IPS-18a (cell line): ENCODE results near the gene CHD9.
"Not testable (repeated sequence)": the region's sequence is repeated elsewhere in the genome, so short reads cannot be mapped to it uniquely, and the experiment has no call there.

ENCODE experiments used
- H3K27ac ChIP-seq: one replicate; pipeline ENCODE4 v1.5.1; 2013; ENCODE audit warnings: low read length
- H3K27me3 ChIP-seq: one replicate; pipeline ENCODE4 v1.6.1; 2013; ENCODE audit warnings: mild to moderate bottlenecking, low read length; ENCODE audit not compliant: control insufficient read depth, insufficient read depth
- H3K36me3 ChIP-seq: one replicate; pipeline ENCODE4 v1.6.1; 2013; ENCODE audit warnings: low read depth, low read length; ENCODE audit not compliant: control insufficient read depth
- H3K4me1 ChIP-seq: one replicate; pipeline ENCODE4 v1.6.1; 2013; ENCODE audit warnings: low read depth, low read length; ENCODE audit not compliant: control insufficient read depth
- H3K4me3 ChIP-seq: one replicate; pipeline ENCODE4 v1.5.1; 2013; ENCODE audit warnings: low read length
- H3K9ac ChIP-seq: one replicate; pipeline ENCODE4 v1.6.1; 2013; ENCODE audit warnings: mild to moderate bottlenecking, low read length, moderate library complexity
- H3K9me3 ChIP-seq: one replicate; pipeline ENCODE4 v1.6.1; 2013; ENCODE audit warnings: low read depth, low read length; ENCODE audit not compliant: control insufficient read depth

Gene CHD9

DNA sequence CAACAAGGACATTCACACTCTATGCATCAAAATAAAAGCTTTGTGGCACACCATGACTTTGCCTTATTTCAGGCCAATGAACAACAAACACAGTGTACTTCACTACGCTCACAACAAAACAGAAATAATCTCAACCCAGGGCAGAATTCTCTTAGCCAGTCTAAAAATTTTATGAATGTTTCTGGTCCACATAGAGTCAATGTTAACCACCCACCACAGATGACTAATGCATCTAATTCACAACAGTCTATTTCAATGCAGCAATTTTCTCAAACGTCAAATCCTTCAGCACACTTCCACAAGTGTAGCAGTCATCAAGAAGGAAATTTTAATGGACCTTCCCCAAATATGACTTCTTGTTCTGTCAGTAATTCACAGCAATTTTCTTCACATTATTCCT, 101.7 kb downstream of the CHD9 start:
- no peak overlapping the region for H3K27ac ChIP-seq
- H3K9me3 ChIP-seq, result no peaks in the 10 kb centered on the region
- H3K9ac ChIP-seq, result no peak overlapping the region
- peaks cover 16% of the 10 kb centered on the region for H3K36me3 ChIP-seq
- no peak overlapping the region for H3K4me3 ChIP-seq
- no peaks in the 10 kb centered on the region for H3K27me3 ChIP-seq
- H3K4me1 ChIP-seq, result peaks cover 8% of the 10 kb centered on the region

DNA sequence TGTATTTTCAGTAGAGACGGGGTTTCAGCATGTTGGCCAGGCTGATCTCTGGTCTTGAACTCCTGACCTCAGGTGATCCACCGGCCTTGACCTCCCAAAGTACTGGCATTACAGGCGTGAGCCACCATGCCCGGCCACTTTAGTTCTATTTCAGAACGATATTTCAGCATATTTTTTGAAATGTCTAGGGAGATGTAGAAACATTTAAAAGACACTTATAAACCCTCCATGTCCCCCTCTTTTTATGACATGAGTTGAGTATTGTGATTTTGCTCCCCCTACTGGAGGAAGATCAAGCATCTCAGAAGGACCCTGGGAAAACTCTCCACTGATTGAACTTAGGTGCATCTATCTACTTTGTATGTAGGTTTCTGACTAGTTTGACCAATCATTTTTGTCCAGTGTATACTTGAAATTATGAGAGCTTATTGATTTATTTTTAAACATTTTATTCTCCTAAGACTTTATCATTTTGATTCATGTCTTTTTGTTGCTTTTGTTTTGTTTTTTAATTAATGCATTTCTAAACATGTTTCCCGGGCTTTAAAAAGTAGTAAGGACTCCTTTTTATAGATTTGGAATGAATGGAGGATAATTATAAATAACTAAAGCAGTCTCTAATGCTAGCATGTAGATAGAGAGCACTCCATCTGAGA, 105.1 kb downstream of the CHD9 start:
- no peak overlapping the region for H3K27ac ChIP-seq
- peaks cover 3% of the 10 kb centered on the region for H3K4me1 ChIP-seq
- H3K4me3 ChIP-seq, result no peak overlapping the region
- H3K9me3 ChIP-seq, result no peaks in the 10 kb centered on the region
- peaks cover 16% of the 10 kb centered on the region for H3K36me3 ChIP-seq
- H3K27me3 ChIP-seq, result no peaks in the 10 kb centered on the region
- H3K9ac ChIP-seq, result no peak overlapping the region

DNA sequence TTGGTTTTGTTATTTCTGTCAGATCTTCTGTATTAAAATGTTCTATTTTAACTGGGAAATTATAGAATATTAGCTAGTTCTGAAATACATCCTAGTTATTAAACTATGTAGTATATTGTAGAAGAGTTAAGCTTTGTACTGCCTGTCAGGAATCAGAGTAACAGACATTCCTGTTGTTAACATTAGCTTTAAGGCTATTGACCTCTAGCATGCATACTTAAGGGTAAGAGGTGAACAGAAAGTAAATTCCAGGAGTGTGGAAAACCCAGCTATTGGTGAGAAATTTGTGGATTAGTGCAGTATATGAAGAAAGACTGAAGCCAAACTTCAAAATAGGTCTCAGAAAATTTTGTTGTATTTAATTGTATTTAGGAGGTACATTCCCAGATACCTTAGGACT, 111.3 kb downstream of the CHD9 start:
- no peak overlapping the region for H3K4me3 ChIP-seq
- no peaks in the 10 kb centered on the region for H3K9me3 ChIP-seq
- H3K9ac ChIP-seq, result no peak overlapping the region
- no peaks in the 10 kb centered on the region for H3K27me3 ChIP-seq
- no peak overlapping the region for H3K27ac ChIP-seq
- H3K4me1 ChIP-seq, result no peaks in the 10 kb centered on the region
- no peaks in the 10 kb centered on the region for H3K36me3 ChIP-seq

DNA sequence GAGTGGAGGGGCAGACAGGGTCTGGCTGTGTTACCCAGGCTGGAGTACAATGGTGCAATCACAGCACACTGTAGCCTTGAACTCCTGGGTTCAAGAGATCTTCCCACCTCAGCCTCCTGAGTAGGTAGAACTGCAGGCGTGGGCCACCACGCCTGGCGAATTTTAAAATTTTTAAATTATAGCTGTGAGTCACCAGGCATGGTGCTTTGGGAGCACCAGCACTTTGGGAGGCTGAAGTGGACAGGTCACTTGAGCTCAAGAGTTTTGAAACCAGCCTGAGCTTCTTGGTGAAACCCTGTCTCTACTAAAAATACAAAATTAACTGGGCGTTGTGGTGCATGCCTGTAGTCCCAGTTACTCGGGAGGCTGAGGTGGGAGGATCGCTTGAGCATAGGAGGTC, 114.0 kb downstream of the CHD9 start:
- H3K9ac ChIP-seq, result no peak overlapping the region
- no peaks in the 10 kb centered on the region for H3K9me3 ChIP-seq

DNA sequence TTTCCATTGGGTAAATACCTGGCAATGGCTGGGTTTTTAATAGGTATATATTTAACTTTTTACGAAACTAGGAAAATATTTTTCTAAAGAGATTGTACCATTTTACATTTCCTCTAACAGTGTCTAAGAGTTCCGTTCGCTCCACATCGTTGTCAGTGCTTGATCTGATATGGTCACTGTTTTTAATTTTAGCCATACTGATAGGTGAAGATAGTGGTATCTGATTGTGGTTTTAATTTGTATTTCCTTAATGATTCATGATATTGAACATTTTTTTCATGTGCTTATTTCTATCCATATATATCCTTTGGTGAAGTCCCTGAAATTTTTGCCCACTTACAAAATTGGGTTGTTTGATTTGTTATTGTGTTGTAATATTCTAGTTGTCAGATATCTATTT, 117.7 kb downstream of the CHD9 start:
- H3K9me3 ChIP-seq, result no peaks in the 10 kb centered on the region
- no peak overlapping the region for H3K9ac ChIP-seq
- H3K4me3 ChIP-seq, result no peak overlapping the region
- no peak overlapping the region for H3K27ac ChIP-seq
- H3K27me3 ChIP-seq, result no peaks in the 10 kb centered on the region
- H3K4me1 ChIP-seq, result no peaks in the 10 kb centered on the region
- H3K36me3 ChIP-seq, result no peaks in the 10 kb centered on the region

More for the DNA sequence above, 114.0 kb downstream of the CHD9 start:
- no peak overlapping the region for H3K27ac ChIP-seq
- no peaks in the 10 kb centered on the region for H3K36me3 ChIP-seq
- H3K4me3 ChIP-seq, result no peak overlapping the region
- H3K4me1 ChIP-seq, result no peaks in the 10 kb centered on the region
- H3K27me3 ChIP-seq, result no peaks in the 10 kb centered on the region

DNA sequence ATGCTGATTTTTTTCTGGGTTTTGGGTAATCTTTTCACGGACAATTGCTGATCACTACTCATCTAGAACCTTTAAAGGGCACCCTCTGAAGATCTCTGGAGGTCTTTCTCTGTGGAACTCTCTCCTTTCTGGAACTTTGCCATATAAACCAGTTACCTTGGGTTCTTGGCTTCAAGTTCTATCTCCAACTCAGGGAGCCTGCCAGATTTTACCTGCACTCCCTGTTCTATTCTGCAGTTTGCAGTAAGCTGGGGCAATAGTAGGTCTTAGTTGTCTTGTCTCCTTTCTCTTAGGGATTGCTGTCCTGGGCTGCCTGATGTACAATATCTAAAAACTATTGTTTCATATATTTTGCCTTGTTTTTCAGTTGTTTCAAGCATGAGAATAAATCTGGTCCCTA, 120.3 kb downstream of the CHD9 start:
- no peaks in the 10 kb centered on the region for H3K4me1 ChIP-seq
- H3K9ac ChIP-seq, result no peak overlapping the region
- H3K27me3 ChIP-seq, result no peaks in the 10 kb centered on the region
- no peak overlapping the region for H3K27ac ChIP-seq
- H3K36me3 ChIP-seq, result no peaks in the 10 kb centered on the region
- no peak overlapping the region for H3K4me3 ChIP-seq
- no peaks in the 10 kb centered on the region for H3K9me3 ChIP-seq

DNA sequence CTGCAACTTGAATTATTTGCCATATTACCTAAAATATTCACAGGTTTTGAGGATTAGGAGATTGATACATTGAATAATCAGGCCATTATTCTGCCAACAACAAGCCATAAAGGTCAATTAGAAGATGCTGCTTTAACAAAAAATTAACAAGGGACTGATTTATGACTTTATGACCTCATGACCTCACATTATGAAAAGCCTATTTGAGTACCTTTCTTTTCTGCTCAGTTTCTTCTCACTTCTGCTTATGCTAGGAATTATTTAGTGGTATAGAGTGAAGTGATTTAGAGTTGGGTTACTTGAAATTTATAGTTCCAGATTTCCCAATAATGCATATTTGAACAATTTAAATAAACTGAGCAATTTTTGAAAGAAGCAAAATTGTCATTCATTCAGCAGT, 121.6 kb downstream of the CHD9 start:
- H3K9me3 ChIP-seq, result no peaks in the 10 kb centered on the region
- H3K9ac ChIP-seq, result no peak overlapping the region
- H3K4me1 ChIP-seq, result no peaks in the 10 kb centered on the region
- H3K36me3 ChIP-seq, result no peaks in the 10 kb centered on the region
- H3K27me3 ChIP-seq, result no peaks in the 10 kb centered on the region
- H3K27ac ChIP-seq, result no peak overlapping the region
- no peak overlapping the region for H3K4me3 ChIP-seq

DNA sequence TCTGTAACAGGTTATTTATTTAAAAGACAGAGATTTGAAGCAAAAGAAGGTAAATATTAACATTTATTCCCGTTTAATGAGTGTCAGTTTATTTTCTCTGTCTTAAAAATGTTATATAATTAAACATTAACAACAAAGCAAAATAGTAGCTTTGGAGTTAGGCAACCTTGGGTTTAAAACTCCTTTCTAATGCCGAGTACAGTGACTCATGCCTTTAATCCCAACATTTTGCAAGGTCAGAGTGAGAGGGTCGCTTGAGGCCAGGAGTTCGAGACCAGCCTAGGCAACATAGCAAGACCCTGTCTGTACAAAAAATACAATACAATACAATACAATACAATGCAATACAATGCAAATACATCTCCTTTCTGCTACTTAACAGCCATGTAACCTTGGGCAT, 128.7 kb downstream of the CHD9 start:
- Histone ChIP-seq H3K9ac (no peak overlapping the region), H3K27ac (no peak overlapping the region), H3K4me3 (no peak overlapping the region), H3K27me3 (no peaks in the 10 kb centered on the region), H3K4me1 (no peaks in the 10 kb centered on the region), H3K9me3 (peaks cover 10% of the 10 kb centered on the region), H3K36me3 (no peaks in the 10 kb centered on the region)

DNA sequence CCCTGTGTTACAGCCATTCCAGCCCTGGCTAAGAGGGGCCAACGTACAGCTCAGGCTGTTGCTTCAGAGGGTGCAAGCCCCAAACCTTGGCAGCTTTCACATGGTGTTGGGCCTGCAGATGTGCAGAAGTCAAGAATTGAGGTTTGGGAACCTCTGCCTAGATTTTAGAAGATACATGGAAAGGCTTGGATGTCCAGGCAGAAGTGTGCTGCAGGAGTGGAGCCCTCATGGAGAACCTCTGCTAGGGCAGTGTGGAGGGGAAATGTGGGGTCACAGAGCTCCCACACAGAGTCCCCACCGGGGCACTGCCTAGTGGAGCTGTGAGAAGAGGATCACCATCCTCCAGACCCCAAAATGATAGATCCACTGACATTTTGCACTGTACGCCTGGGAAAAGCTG, 130.9 kb downstream of the CHD9 start:
- H3K27me3 ChIP-seq, result not testable (repeated sequence)

DNA sequence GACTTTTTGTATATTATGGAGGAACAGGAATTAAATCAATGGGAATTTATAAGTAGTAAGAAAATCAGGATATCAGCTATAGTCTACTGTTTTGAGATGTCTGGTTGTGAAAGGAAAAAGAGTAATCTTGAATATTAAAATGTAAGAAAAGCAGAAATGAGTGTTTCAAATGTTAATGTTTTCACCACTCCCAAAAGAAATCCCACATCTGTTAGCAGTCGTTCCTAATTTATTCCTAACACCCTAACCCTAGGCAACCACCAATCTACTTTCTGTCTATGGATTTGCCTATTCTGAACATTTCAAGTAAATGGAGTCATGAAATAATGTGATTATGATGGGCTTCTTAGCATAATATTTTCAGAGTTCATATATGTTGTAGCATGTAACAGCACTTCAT, 133.0 kb downstream of the CHD9 start:
- Histone ChIP-seq H3K4me1 (no peaks in the 10 kb centered on the region), H3K36me3 (no peaks in the 10 kb centered on the region)

More for the DNA sequence above, 130.9 kb downstream of the CHD9 start:
- not testable (repeated sequence) for H3K36me3 ChIP-seq, H3K27ac ChIP-seq, H3K9me3 ChIP-seq, H3K9ac ChIP-seq, H3K4me1 ChIP-seq, H3K4me3 ChIP-seq

DNA sequence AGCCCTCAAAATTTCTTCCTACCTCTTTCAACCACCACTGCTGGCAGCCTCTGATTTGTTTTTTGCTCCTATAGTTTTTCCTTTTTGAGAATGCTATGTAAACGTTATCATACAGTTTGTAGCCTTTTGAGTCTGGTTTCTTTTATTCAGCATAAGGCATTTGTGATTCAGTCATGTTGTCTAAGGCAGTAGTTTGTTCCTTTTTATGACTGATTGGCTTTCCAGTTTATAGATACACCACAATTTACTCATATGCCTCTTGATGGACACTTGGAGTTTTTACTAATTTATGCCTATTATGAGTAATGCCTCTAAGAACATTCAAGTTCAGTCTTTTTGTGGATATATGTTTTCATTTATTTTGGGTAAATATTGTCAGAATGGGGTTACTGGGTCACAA, 136.6 kb downstream of the CHD9 start:
- H3K27ac ChIP-seq, result no peak overlapping the region
- no peaks in the 10 kb centered on the region for H3K36me3 ChIP-seq
- H3K9me3 ChIP-seq, result no peaks in the 10 kb centered on the region
- no peaks in the 10 kb centered on the region for H3K4me1 ChIP-seq
- no peak overlapping the region for H3K4me3 ChIP-seq
- H3K9ac ChIP-seq, result no peak overlapping the region
- H3K27me3 ChIP-seq, result no peaks in the 10 kb centered on the region

More for the DNA sequence above, 133.0 kb downstream of the CHD9 start:
- H3K9ac ChIP-seq, result no peak overlapping the region
- peaks cover 10% of the 10 kb centered on the region for H3K9me3 ChIP-seq
- no peak overlapping the region for H3K4me3 ChIP-seq
- H3K27me3 ChIP-seq, result no peaks in the 10 kb centered on the region
- H3K27ac ChIP-seq, result no peak overlapping the region

DNA sequence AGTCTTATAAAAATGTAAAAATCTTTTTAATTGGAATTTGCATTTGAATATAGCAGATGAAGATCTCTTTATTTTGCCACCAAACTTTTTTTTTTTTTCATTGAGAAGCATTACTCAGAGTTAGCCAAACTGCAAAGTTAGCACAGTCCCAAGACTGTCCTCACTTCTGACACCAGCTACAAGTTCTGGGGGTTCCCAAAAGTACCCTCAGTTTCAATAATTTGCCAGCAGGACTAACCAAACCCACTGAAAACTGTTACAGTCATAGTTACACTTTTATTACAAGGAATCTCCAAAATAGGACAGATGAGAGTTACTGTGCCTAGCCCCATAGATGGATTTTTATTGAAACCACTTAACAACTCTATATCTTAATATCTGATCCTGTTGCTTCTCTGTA, 144.1 kb downstream of the CHD9 start:
- Histone ChIP-seq H3K4me3 (no peak overlapping the region), H3K36me3 (no peaks in the 10 kb centered on the region), H3K9ac (no peak overlapping the region), H3K4me1 (no peaks in the 10 kb centered on the region), H3K27ac (no peak overlapping the region), H3K9me3 (peaks cover 10% of the 10 kb centered on the region), H3K27me3 (no peaks in the 10 kb centered on the region)
